ENCODE data around the gene RNU1-1.
"Not testable (repeated sequence)": the region's sequence is repeated elsewhere in the genome, so short reads cannot be mapped to it uniquely, and the experiment has no call there.

RNU1-1 gene

GRCh38 chr1:16514107-16515055 lies at the start of gene RNU1-1:
RNU1-1 (minus strand) TSS chr1:16514285.
- DNase-seq = peak; percentile 66

- not testable (repeated sequence) for DNase-seq
Observed at GRCh38 chr1:16561035-16561434, 47.0 kb upstream of the RNU1-1 start.

GRCh38 chr1:16560498-16560897 lies 46.4 kb upstream of the RNU1-1 start:
- not testable (repeated sequence) for DNase-seq

- DNase-seq = not testable (repeated sequence)
Observed at GRCh38 chr1:16559688-16560087, 45.6 kb upstream of the RNU1-1 start.

GRCh38 chr1:16557034-16557433 lies 42.9 kb upstream of the RNU1-1 start:
- DNase-seq = not testable (repeated sequence)

GRCh38 chr1:16553244-16553643 lies 39.2 kb upstream of the RNU1-1 start:
- not testable (repeated sequence) for DNase-seq

- not testable (repeated sequence) for DNase-seq
Observed at GRCh38 chr1:16550212-16550918, 36.3 kb upstream of the RNU1-1 start.

- not testable (repeated sequence) for DNase-seq
Observed at GRCh38 chr1:16549545-16549944, 35.5 kb upstream of the RNU1-1 start.

GRCh38 chr1:16547502-16548241 lies 33.6 kb upstream of the RNU1-1 start:
- DNase-seq = not testable (repeated sequence)

- DNase-seq = not testable (repeated sequence)
Observed at GRCh38 chr1:16545682-16546095, 31.6 kb upstream of the RNU1-1 start.

- DNase-seq = not testable (repeated sequence)
Observed at GRCh38 chr1:16540421-16540893, 26.4 kb upstream of the RNU1-1 start.

GRCh38 chr1:16537528-16537927 lies 23.4 kb upstream of the RNU1-1 start:
- DNase-seq = not testable (repeated sequence)

- not testable (repeated sequence) for DNase-seq
Observed at GRCh38 chr1:16536796-16537195, 22.7 kb upstream of the RNU1-1 start.

- DNase-seq = not testable (repeated sequence)
Observed at GRCh38 chr1:16535898-16536297, 21.8 kb upstream of the RNU1-1 start.

GRCh38 chr1:16535487-16535886 lies 21.4 kb upstream of the RNU1-1 start:
- not testable (repeated sequence) for DNase-seq

GRCh38 chr1:16534829-16535456 lies 20.9 kb upstream of the RNU1-1 start:
- peak in 1 of 2 experiments; percentile 56 for DNase-seq

- not testable (repeated sequence) for DNase-seq
Observed at GRCh38 chr1:16534239-16534828, 20.2 kb upstream of the RNU1-1 start.

- not testable (repeated sequence) for DNase-seq
Observed at GRCh38 chr1:16532235-16532991, 18.3 kb upstream of the RNU1-1 start.

- DNase-seq = not testable (repeated sequence)
Observed at GRCh38 chr1:16528338-16528737, 14.3 kb upstream of the RNU1-1 start.

- DNase-seq = not testable (repeated sequence)
Observed at GRCh38 chr1:16525769-16526168, 11.7 kb upstream of the RNU1-1 start.

GRCh38 chr1:16521679-16522078 lies 7.6 kb upstream of the RNU1-1 start:
- DNase-seq = not testable (repeated sequence)
